GM10847 (cell line): ENCODE data around the gene PTPN23.

Source experiments
- POLR2A ChIP-seq: IDR thresholded peaks from 2 replicates; pipeline ENCODE4 v1.6.1; 2011; ENCODE audit not compliant: insufficient read length; ENCODE audit errors: extremely low read depth

The PTPN23 gene

DNA sequence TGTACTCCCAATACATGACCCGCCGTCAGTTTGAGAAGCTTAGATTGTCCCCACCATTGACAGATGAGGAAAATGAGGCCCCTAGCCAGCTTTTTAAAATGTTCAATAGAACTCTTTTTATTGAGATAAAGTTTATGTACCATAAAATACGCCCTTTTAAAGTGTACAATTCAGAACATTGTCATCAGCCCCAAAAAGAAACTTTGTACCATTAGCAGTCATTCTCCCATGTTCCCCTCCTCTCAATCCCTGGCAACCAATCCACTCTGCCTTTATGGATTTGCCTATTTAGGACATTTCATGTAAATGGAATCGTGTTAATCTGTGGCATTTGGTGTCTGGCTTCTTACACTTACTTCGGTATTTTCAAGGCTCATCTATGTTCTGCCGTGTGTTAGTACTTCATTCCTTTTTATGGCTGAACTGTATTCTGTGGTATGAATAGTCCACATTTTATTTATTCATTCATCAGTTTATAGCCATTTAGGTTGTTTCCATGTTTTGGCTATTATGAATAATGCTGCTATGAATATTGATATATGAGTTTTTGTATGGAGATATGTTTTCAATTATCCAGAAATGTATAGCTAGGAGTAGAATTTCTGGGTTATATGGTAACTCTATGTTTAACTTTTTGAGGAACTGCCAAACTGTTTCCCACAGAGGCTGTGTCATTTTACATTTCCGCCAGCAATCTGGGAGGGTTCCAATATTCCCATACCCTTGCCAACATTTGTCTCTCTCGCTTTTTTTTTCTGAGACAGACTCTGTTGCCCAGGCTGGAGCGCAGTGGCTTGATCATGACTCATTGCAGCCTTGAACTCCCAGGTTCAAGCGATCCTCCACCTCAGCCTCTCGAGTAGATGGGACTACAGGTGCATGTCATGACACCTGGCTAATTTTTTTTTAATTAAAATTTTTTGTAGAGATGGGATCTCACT is 15.3 kb upstream of the PTPN23 start:
- no peak for TF ChIP-seq POLR2A

DNA sequence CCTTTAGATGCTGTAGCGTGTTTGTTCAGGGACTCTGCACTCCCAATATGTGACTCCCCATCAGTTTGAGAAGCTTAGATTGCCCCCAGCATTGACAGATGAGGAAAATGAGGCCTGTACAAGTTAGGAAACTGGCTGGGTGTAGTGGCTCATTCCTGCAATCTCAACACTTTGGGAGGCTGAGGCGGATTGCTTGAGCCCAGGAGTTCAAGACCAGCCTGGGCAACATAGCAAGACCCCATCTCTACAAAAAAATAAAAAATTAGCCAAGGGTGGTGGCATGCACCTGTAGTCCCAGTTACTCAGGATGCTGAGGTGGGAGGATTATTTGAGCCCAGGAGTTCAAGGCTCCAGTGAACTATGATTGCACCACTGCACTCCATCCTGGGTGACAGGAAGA is 14.0 kb upstream of the PTPN23 start:
- TF ChIP-seq POLR2A = no peak

DNA sequence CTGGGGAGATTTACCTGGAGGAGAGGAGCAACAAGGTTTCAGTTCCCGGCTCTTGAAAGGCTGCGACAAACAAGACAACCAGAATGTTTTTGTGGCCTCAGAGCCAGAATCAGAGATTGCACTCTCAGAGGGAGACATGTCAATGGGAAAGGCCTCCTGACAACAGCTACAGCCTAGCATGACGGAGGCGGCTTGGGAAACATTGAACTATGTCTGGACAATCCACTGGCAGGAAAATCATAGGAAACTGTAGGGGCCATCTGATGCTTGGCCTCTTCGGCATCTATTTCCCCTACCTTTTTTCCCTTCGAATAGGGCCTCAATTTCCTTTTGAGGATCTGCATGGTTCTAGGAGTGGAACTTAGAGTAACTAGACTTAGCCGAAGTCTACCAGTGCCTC is 13.2 kb upstream of the PTPN23 start:
- TF ChIP-seq POLR2A = no peak

- TF ChIP-seq POLR2A = no peak
These were observed 9.7 kb upstream of the PTPN23 start for GRCh38 chr3:47370887-47371697.

DNA sequence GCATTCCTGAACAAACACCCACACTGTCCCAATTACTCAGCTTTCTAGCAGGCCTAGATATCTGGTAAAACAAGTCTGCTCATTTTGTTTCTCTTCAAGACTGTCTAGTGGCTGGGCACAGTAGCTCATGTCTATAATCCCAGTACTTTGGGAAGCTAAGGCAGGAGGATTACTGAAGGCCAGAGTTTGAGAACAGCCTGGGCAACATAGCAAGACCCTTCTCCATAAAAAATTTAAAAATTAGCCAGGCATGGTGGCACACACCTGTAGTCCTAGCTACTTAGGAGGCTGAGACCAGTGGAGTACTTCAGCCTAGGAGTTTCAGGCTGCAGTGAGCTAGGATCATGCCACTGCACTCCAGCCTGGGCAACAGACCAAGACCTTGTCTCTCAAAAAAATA is 6.2 kb upstream of the PTPN23 start:
- no peak for TF ChIP-seq POLR2A

- TF ChIP-seq POLR2A = no peak
These were observed 4.4 kb upstream of the PTPN23 start for GRCh38 chr3:47376393-47376792.

- no peak for TF ChIP-seq POLR2A
These were observed 3.6 kb upstream of the PTPN23 start for GRCh38 chr3:47377186-47377585.

DNA sequence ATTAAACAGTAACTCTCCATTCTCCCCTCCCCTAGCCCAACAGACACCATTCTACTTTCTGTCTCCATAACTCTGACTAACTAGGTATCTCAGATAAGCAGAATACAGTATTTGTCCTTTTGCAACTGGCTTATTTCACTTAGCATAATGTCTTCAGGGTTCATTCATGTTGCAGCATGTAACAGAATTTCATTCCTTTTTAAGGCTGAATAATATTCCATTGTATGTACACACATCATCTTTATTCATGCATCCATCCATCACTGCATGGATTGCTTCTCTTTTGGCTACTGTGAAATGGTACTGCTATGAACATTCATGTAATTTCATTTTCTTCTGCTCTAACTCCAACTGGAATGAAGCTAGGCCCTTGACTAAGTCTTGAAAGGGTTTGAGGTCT is 2.0 kb upstream of the PTPN23 start:
- no peak for TF ChIP-seq POLR2A

GRCh38 chr3:47379411-47379899 is 1.4 kb upstream of the PTPN23 start:
- TF ChIP-seq POLR2A = no peak

DNA sequence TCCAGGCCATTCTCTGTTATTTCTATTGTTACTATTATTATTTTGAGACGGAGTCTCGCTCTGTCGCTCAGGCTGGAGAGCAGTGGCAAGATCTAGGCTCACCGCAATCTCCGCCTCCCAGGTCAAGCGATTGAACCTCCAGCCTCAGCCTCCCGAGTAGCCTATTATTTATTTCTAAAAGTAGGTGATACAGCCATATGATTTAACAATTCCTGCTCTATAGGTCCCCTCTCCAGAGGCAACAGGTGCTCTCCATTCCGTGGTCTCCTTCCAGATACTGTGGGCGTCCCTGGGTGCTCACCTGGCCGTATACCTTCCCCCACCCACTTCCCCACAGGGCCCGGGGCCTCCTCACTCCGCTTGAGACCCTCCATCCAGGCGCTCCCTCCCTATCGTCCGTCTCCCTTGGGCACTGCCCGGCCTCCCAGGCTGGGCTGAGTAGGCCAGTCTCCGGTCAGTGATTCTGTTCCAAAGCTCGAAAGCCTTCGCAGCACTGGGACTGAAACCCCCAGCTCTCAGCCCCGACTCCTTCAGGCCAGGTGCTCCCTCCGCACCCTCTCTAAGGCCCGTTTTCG is 708 bp upstream of the PTPN23 start:
- no peak for TF ChIP-seq POLR2A

- no peak for TF ChIP-seq POLR2A
These were observed 716 bp downstream of the PTPN23 start for GRCh38 chr3:47381317-47382157.

DNA sequence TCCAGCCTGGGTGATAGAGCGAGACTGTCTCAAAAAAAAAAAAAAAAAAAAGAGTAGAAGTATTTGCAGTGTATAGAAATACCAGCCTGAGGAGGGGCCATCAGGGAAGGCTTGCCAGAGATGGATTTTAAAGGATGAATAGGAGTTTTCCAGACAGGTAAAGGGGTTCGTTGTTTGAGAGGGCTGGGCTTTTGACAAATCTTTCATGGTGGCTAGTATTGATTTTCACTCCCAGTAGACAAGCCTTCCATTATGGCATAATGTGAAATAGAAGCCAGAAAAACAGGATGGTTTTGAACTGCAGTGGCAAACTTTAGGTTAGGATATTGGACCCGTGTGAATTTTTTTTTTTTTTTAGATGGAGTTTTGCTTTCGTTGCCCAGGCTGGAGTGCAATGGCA is 3.6 kb downstream of the PTPN23 start:
- TF ChIP-seq POLR2A = no peak

GRCh38 chr3:47385007-47385406 is 4.2 kb downstream of the PTPN23 start:
- TF ChIP-seq POLR2A = no peak

GRCh38 chr3:47385796-47386195 is 5.0 kb downstream of the PTPN23 start:
- TF ChIP-seq POLR2A = no peak

GRCh38 chr3:47392933-47393332 is 12.1 kb downstream of the PTPN23 start:
- no peak for TF ChIP-seq POLR2A
